HG02943 (cell line): ENCODE results near the gene CDK15.

Experiments
- ATAC-seq: cut with Tn5 transposase; IDR thresholded peaks from one replicate; pipeline ENCODE4 v1.9.1; 2021; ENCODE audit warnings: mild to moderate bottlenecking, low read depth, moderate library complexity; ENCODE audit not compliant: unreplicated experiment

The CDK15 gene

DNA sequence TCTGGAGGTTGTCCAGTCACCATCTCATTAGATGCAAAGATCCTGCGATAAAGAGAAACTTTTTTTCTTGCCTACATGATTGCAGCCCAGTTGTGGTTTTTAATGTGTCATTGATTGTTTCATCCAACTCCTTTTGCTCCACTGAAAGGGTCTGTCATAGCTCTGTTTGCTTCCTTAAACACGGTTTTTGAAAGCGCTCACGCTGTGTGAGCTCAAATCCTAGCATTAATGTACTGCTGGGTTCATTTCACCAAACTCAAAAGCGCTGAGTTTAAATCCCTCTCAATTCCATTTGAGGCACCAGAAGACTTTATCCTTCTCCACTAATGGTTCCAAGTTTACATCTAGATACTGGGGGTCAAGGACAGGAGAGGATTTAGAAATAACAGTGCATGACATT is 53.6 kb downstream of the CDK15 start:
- ATAC-seq, result no peak

DNA sequence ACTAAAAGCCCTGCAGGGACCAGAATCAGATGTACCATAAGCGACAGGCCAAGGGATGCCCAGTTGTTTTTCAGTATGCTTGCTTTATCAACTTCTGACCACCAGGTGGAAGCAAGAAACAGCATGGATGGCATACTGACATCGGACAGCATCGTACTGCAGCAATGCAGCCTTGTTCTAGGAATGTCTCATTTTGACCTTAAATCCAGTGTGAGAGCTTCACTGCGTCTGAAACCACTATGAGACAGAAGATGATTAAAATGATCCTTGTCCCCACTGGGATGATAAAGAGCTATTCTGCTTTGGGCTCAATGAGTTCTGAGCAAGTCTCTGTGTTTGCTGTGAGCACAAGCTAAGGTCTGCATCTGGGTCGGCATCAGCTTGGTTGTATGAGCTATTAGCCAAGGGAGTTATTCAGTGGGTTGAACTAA is 54.3 kb downstream of the CDK15 start:
- no peak for ATAC-seq

DNA sequence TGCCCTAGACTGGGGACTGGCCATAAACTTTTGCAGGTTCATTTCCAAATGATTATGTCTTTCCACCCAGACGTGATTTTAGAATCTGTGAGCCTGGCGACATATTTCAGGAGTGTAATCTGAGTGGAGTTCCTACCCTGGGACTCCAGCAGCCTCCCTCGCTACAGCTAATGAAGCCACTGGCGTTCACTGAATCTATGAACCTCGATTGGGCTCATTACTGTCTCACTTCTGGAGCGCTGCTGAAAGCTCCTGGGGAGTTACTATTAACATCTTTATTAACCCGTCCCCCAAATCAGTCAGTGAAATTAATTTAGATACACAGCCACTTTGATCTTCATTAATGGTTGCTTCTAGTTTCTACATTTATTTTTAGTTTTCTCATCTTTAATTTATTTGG is 56.5 kb downstream of the CDK15 start:
- no peak for ATAC-seq

DNA sequence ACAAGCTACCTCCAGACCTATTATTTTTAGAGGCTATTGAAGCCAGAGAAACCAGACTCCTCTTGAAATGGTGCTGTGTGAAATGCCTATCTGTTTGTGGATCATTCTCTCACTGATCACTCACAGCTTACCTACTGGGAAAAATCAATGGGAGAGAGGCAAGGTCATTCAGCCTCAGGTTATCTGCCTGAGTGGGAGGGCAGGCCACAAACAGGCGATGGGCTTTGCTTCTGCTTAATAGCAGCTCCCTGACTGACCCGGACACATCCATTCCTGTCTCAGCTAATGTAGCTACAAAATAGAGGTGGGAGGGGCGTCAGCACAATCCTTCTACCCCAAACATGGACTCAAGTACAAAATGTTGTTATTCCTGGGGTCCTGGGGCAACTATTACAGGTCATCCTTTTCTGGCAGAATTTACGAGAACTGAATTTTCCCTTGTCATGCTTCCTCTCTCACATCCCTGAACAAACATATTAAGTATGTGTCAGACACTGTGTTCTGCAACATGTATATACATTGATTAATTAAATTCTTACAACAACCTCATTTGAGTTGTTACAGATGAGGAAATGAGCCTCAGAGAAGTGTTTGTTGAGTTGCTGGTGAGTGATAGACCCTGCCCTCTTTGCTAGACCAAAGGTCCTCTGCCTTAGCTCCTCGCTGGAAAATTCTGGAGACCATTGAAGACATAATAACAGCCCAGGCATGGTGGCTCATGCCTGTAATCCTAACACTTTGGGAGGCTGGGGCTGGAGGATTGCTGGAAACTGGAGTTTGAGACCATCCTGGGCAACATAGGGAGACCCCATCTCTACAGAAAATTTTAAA is 60.5 kb downstream of the CDK15 start:
- no peak for ATAC-seq

DNA sequence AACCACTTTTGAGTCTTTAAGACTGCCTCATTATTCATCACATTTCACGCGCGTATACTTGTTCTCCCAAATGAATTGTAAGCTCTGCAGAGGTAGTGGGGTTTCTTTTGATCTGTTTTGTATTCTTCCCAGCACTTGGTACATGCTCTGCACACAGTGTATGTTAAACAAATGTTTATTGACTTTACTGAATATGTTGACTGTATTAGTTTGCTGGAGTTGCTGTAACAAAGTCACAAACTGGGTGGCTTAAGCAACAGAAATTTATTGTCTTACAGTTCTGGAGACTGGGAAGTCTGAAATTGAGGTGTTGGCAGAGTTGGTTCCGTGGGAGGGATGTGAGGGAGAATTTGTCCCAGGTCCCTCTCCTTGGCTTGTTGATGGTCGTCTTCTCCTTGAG is 65.1 kb downstream of the CDK15 start:
- ATAC-seq, result no peak

DNA sequence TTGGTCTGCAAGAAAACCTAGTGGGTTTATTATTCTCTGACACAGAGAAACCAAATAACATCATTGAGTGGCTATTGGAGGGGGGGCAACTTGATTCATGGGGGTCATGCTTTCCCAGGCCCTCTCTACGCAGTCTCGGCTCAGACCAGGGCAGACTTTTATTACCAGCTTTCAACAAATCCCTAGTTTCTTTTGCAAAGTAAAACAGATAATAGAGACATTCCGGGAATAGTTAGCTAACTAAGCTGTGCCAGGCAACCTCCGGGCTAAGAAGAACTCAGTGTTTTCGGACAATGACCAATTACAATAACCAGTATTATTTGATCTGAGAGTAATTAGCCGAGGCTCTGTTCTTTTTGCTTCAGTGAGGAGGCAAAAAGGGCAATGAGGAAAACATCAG is 66.3 kb downstream of the CDK15 start:
- no peak for ATAC-seq

DNA sequence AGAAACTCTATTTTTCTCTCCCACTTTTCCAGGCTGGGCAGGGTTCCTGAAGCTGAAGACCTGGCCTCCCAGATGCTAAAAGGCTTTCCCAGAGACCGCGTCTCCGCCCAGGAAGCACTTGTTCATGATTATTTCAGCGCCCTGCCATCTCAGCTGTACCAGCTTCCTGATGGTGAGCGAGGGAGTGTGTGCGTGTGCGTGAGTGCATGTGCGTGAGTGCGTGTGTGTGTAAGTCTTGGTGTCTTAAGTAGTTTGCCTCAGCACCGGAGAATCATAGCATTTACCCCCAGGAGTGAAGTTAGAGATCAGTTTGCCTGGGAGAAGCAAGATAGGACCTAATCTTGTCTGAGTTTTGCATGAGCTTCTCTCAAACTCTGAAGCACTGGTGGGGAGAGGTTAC is 73.7 kb downstream of the CDK15 start:
- no peak for ATAC-seq

DNA sequence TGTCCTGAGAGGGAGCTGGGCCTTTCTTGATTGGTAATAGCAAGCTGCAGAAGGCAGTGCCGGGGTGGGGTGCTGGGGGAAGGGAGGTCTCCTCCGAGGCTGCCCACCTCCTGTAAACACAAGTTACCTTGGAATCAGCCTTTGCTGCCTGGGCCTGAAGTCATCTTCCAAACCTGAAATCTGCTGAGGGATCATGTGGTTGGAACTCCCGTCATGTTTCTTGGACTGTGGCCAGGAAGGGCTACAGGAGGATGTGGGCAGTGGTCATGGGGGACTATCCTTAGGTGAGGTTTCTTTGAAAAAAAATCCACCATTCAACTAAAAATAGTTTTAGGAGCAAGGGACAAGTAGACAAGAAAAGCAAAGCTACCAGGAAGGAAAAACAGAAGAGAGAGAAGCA is 74.2 kb downstream of the CDK15 start:
- ATAC-seq, result no peak

DNA sequence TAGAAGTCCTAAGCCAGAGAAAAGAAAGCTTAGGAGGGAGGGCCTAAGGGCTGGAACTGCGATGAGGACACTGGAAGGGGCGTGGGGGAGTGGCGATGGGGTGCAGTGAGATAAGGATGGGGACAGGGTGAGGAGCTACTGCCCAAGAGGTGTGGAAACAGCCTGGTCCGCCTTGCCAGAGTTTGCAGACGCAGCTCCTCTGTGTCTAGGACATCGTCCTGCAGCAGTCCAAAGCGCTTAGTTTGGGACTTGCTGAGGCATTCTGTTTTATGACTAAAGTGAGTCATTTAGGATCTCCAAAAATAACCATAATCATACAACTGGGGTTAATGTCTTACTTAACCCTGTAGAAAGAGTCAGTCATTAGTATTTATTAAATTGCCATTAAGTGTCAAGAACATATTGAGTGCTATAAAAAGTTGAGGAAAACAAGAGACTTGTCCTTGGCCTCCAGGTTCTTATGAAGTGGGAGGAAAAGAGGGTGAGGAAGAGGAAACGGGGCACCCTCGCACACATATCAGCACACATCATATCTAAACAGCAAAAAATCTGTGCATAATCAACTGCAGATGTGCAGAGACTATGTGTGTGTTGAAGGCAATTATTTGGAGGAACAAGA is 74.8 kb downstream of the CDK15 start:
- no peak for ATAC-seq

DNA sequence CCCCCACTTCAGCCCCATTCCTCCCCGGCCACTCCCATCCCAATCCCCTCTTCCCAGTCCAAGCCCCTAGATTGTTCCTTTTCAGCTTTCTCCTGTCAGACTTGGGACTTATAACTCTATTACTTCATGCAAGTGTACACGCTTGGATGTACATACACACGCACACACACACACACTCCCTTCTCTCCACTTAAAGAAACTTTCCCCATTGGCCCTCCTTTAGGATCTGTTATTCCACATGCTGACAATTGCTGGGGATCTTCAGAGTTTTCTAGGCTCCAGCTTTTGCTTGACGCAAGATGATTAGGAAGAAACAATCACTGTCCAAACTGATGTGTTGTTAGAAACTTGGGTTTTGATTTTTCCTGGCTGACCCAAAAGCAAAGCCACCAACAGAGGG is 75.4 kb downstream of the CDK15 start:
- ATAC-seq, result no peak

DNA sequence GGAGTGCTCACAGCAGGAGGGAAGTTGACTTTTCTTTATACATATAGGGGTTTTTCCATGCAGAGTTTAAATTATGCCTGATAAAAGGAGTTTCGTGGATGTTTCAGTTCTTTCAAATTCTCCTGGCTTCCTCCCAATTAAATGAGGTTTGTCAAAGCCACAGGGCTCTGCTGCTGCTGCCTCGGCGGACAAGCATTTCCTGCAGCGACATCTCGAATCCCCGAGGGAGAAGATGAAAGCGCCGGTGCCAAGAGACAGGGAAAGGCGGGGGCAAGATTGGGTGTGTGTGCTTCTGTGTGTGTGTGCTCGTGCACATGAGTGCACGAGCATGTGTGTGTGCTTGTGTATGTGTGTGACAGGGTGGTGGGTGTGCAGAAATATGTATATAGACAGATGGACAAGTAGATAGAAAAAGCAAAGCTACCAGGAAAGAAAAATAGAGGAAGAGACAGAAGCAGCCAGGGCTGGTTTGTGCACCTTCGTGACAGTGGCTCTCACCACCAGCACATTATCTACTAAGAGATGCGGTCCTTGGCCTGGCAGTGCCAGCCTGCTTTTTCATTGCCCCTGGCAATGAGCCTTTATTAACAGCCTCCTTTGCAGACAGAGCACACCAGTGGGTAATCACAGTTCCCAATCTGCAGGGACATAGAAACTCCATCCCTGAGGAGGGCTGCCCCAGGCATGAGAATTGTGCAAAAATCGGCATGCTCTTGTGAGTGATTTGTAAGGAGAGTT is 76.2 kb downstream of the CDK15 start:
- ATAC-seq, result no peak

DNA sequence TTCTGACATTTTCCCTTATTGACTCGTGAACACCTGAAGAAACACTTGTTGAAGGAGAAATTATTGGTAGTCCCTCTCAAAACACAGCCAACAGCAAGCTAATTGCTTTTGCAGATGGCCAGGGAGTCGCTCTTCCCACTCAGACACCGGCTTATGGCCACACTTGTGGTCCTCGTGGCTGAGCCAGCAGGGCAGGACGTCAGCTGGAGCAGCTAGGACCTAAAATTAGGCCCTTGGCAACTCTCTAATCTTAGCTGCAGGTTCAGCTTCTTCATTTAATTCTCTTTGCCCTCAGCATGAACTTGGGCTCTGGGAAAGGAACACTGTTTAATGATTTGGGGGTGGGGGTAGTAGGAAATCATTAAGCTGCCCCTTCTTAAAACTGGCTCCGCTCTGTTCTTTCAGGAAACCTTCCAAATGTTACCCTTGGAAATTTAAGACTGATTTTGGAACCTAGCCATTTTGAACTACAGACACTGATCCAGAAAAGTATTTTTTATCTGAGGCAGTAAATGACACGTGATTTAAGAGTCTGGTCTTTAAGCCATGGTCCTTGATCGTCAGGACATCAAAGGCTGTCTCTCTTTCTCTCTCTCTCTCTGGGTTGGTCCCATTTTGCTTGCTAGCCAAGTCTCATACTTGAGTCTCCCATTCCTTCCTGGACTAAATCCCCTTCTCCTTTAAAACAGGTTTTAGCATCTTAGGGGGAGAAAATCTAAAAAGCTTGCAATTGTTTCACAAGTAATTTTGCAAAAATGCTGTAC is 77.5 kb downstream of the CDK15 start:
- ATAC-seq, result no peak

DNA sequence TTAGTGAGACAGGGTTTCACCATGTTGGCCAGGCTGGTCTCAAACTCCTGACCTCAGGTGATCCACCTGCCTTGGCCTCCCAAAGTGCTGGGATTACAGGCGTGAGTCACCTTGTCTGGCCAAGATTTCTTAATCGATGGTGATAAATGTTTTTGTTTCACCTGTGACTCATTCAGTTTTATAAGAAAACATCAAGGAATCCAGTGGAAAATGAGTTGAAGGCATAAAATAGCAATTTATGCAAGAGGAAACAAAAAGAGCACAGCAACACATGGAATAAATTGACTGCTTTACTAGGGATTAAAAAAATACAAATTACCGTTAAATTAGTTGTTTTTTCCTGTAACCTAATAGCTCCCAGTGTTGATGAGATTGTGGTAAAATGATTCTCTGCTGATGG is 80.2 kb downstream of the CDK15 start:
- ATAC-seq, result no peak

DNA sequence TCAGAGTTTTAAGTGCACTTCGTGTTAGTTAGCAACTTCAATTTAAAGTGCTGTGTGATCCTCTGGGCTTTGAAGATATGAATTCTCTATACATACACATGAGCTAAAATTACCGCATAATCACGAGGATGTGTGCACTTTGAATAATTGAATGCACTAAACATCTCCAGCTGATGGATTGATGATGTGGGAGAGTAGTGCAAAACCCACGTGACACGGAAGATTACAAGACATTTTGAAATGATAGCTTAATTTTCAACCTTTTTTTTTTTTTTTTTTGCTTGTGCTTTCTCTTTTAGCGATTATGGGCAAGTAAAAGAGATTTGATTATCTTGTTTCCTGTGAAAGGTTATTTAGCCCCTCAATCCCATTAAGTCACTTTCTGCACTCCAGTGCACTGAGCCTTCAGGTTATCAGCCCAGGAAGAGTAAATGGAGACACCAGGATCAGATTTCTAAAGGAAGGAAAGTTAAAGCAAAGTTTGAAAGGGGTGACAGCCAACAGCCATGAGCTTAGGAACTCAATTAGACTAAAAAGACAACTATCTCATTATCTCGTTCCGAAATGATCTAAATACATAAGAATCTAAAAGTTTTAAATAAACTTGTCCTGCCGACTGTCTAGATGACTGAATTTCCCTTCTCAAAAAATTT is 81.6 kb downstream of the CDK15 start:
- no peak for ATAC-seq

DNA sequence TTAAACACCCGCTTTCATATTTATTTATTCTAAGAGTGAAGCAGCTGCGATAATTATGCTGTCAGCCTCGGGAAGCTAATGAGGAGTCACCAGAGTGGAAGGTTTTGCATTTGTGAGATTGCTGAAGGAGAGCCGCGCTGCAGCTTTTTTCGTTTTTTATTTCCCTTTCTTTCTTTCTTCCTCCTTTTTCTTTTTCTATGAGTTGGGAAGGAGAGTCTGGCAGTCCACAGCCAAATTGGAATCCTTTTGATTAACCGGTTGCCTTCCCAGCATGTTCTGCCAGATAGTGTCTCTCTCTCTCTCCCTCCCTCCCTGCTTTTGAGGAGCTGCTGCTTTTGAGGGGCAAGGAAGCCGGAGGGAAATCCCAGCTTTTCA is 82.1 kb downstream of the CDK15 start:
- ATAC-seq, result no peak

DNA sequence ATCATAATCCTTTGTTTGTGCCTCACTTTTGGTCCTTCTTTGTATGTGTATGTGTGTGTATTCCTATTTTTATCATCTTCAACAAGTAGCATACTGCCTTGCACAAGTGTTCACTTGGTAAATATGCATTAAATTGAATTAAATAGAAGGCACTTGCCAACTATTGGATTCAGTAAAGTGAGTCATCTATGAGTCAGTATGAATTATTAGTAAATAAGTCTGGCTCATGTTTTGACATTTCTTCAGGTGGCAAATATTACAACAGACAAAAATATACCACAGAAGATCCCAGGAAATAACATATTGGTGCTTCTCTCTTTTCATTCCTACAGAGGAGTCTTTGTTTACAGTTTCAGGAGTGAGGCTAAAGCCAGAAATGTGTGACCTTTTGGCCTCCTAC is 84.1 kb downstream of the CDK15 start:
- ATAC-seq, result no peak

DNA sequence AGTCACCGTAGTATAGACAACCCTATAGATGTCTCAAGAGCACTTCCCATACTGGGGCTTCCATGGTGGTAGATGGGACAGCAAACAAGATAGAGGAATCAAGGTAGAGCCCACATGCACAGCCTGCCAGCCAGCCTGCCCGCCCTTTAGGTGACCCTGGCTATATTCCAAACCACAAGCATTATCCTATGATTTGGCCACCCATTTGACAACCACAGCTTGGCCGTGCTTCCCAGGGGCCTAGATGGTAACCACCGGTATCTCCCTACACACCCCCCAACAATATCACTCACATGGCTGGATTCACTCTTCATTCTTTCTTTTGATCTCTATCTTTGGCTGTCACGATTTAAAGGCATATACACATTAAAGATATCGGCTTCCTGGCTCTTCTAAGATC is 85.3 kb downstream of the CDK15 start:
- ATAC-seq, result no peak

DNA sequence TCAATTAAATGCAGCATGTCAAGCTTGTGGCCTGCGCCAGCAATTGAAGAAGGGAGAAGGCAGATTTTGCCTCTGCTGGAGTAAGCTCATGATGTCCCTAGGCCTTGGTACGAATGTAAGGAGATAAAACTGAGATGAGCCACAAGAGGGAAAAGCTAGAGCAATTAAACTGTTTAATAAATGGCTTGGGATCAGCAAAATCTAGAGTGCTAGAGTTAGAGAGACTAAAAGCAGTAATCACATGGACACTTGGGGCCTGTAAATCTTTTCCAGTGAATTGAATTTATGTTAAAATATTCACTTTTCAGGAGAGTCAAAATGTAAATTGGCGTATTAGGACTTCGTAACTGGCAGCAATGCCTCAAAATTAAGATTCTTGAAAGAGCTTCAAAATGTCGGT is 86.2 kb downstream of the CDK15 start:
- ATAC-seq, result no peak

DNA sequence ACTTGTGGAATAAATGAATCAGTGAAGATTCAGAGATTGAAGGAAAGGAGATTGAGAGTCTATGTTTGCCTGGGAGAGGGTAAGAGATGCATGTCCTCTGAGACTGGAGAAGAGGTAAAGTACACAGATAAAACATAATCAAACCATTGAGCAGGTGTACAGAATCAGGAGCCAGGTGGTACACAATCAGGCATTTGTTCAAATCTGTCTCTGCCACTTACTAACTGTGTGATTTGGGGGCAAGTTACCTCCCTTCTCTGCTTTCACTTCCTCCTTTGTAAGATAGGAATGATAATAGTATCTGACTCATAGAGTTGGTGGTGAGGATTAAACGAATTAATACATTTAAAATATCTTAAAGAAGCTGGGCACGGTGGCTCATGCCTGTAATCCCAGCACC is 94.0 kb downstream of the CDK15 start:
- ATAC-seq, result no peak

DNA sequence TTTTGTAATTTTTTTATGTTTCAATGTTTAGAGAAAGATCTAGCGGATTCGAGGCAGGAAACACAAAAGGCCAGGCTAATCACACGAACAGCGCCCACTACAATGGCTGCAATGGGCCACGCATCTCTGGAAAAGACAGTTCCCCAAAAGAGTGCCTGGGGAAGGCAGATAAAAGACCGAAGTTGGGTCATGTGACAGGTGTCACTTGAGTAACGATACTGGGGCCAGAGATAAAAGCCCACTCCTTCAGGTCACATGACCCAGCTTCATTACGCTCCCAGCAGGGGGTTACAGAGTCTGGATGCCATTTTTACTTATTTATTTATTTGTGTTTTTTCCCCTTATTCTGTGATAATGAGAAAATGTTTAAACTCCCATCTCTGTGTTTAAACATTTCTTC is 95.4 kb downstream of the CDK15 start:
- no peak for ATAC-seq
